Ecto neural progenitor cell (in vitro differentiated cells): ENCODE results near the gene ACSL1.
A peak's percentile ranks its signal among the peaks of the same experiment; 100 is the strongest.

Experiments
- DNase-seq: peaks from one replicate; pipeline ENCODE4 v3.0.0-alpha.2; 2018; ENCODE audit warnings: low spot score

Gene ACSL1

GRCh38 chr4:184838249-184839074 lies 12.7 kb upstream of the ACSL1 start:
- DNase-seq, result no peak

GRCh38 chr4:184836613-184837012 lies 10.8 kb upstream of the ACSL1 start:
- DNase-seq, result no peak

GRCh38 chr4:184833046-184833838 lies 7.5 kb upstream of the ACSL1 start:
- no peak for DNase-seq

GRCh38 chr4:184831153-184831552 lies 5.4 kb upstream of the ACSL1 start:
- DNase-seq, result no peak

- DNase-seq, result no peak
These were observed 1.0 kb upstream of the ACSL1 start for GRCh38 chr4:184826691-184827270.

GRCh38 chr4:184825141-184825895 lies 450 bp downstream of the ACSL1 start:
- no peak for DNase-seq

- DNase-seq, result no peak
These were observed 1.0 kb downstream of the ACSL1 start for GRCh38 chr4:184824776-184825084.

GRCh38 chr4:184824081-184824775 lies 1.5 kb downstream of the ACSL1 start:
- DNase-seq, result no peak

GRCh38 chr4:184823014-184823413 lies 2.8 kb downstream of the ACSL1 start:
- no peak for DNase-seq

GRCh38 chr4:184822356-184822755 lies 3.4 kb downstream of the ACSL1 start:
- DNase-seq, result no peak

- DNase-seq, result no peak
These were observed 4.5 kb downstream of the ACSL1 start for GRCh38 chr4:184821242-184821641.

GRCh38 chr4:184819786-184820185 lies 6.0 kb downstream of the ACSL1 start:
- no peak for DNase-seq

GRCh38 chr4:184818216-184818564 lies 7.6 kb downstream of the ACSL1 start:
- DNase-seq, result no peak

GRCh38 chr4:184817494-184818215 lies 8.1 kb downstream of the ACSL1 start:
- DNase-seq, result no peak

GRCh38 chr4:184816962-184817361 lies 8.8 kb downstream of the ACSL1 start:
- DNase-seq, result no peak

GRCh38 chr4:184815046-184815877 lies 10.5 kb downstream of the ACSL1 start:
- DNase-seq, result peak; percentile 57

GRCh38 chr4:184814686-184815045 lies 11.1 kb downstream of the ACSL1 start:
- no peak for DNase-seq

- DNase-seq, result no peak
These were observed 13.1 kb downstream of the ACSL1 start for GRCh38 chr4:184812651-184813181.

GRCh38 chr4:184812199-184812542 lies 13.6 kb downstream of the ACSL1 start:
- DNase-seq, result no peak

GRCh38 chr4:184811526-184812198 lies 14.1 kb downstream of the ACSL1 start:
- no peak for DNase-seq
